Upper lobe of left lung (tissue), 6 donors: ENCODE measurements around the gene KCNA2. TPM values are rescaled to one million over a fixed set of nuclear protein-coding genes. Genes with fewer than 3 reads are reported as not detected.

ENCODE experiments used
- ATAC-seq, 2 donors: fragments of 200-7000 bp; cut with Tn5 transposase; one replicate each; pipeline ENCODE4 v1.9.1; 2022; ENCODE audit warnings: mild to moderate bottlenecking in 2 of 2, moderate library complexity in 2 of 2; ENCODE audit not compliant: low FRiP score in 2 of 2
- DNase-seq, 2 donors: peaks; one replicate each; pipeline ENCODE4 v3.0.0-alpha.2; 2019 to 2020
- H3K27ac ChIP-seq, 4 donors: fragments of 200-600 bp; sonication (generic); one replicate each; pipeline ENCODE4 v1.5.1; 2016 to 2019
- H3K27me3 ChIP-seq, 4 donors: fragments of 200-600 bp; sonication (generic); one replicate each; pipeline ENCODE4 v1.5.1; 2017 to 2019
- H3K36me3 ChIP-seq, 4 donors: fragments of 200-600 bp; sonication (generic); one replicate each; pipeline ENCODE4 v1.5.1; 2016 to 2019
- H3K4me1 ChIP-seq, 4 donors: fragments of 200-600 bp; sonication (generic); one replicate each; pipeline ENCODE4 v1.5.1; 2018 to 2019
- H3K4me3 ChIP-seq, 4 donors: fragments of 200-600 bp; sonication (generic); one replicate each; pipeline ENCODE4 v1.5.1; 2017 to 2019; ENCODE audit warnings: mild to moderate bottlenecking in 2 of 4, moderate library complexity in 1 of 4
- H3K9me3 ChIP-seq, 4 donors: fragments of 200-600 bp; sonication (generic); one replicate each; pipeline ENCODE4 v1.5.1; 2018 to 2019
- EP300 ChIP-seq, 4 donors: sonication (generic); formaldehyde crosslinking; IDR thresholded peaks; one replicate each; pipeline ENCODE4 v1.5.1; 2017; ENCODE audit warnings: antibody characterized with exemption in 4 of 4, control low read depth in 2 of 4
- POLR2A ChIP-seq, 4 donors: fragments of 450-650 bp; IDR thresholded peaks; one replicate each; pipeline ENCODE4 v1.5.1; 2016 to 2017; ENCODE audit warnings: antibody characterized with exemption in 4 of 4, mild to moderate bottlenecking in 2 of 4
- POLR2AphosphoS5 ChIP-seq, 2 donors: sonication (generic); formaldehyde crosslinking; IDR thresholded peaks; one replicate each; pipeline ENCODE4 v1.5.1; 2017; ENCODE audit warnings: antibody characterized with exemption in 2 of 2
- WGBS, 2 donors: methylation state at CpG; one replicate each; pipeline ENCODE4 v1.1.5; 2017 to 2018; 5-methylcytosine and 5-hydroxymethylcytosine counted together
- total RNA-seq, 6 donors: library from RNA; depleted of rRNA in 4 of 6; stranded (reverse); fragments of >200 nt in 4 of 6; gene quantifications; one replicate each; pipeline versions ENCODE4 v1.1.0 to v1.2.1, GENCODE V29; 2016 to 2021
- TF ChIP-seq, protein P1 (sequence below), 6 experiments: fragments of 450-650 bp in 4 of 6; fragments of 200-600 bp in 2 of 6; sonication (generic) in 2 of 6; IDR thresholded peaks; one replicate each; pipeline ENCODE4 v1.5.1; 2016 to 2019; ENCODE audit warnings: antibody characterized with exemption in 6 of 6
- donor health status: DM: no; HTN: no; CAD: no; lungs with moderate emphysema.
- donor health status: DM: no; HTN: yes; CAD: no; lungs with severe emphysema.

Gene KCNA2
- total RNA-seq, 6 donors from 2014 or later = under 0.01 to 0.77 (median 0.23) TPM

DNA sequence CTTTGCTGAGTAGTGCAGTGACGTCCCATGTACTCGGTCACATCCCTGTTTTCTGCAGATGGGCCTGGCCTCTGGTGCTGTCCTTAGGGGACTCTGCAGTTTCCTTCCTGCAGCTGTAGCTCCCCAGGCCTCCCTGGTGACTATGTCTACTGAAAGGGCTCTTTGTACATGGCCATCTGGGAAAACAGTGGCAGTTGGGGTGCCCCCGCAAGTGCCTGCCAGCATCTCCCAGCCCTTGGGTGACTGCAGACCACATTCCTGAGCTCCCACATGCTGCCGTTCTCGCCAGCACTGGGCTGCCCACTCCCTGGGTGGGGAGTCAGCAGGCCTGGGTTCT is 49.7 kb downstream of the KCNA2 start:
- 50 to 51% methylated on average over 1 to 5 of the region's 5 CpGs for WGBS, 2 donors
- Histone ChIP-seq H3K9me3 (no peaks in the 10 kb centered on the region), H3K4me3 (no peak overlapping the region), H3K27ac (no peak overlapping the region), H3K36me3 (no peaks in the 10 kb centered on the region), H3K4me1 (peaks cover 5 to 13% (median 10%) of the 10 kb centered on the region in 4 donors), H3K27me3 (peaks cover 0 to 8% (median 5%) of the 10 kb centered on the region in 4 donors)
- ATAC-seq (no peak), DNase-seq (no peak)
- TF ChIP-seq, protein P1, sequence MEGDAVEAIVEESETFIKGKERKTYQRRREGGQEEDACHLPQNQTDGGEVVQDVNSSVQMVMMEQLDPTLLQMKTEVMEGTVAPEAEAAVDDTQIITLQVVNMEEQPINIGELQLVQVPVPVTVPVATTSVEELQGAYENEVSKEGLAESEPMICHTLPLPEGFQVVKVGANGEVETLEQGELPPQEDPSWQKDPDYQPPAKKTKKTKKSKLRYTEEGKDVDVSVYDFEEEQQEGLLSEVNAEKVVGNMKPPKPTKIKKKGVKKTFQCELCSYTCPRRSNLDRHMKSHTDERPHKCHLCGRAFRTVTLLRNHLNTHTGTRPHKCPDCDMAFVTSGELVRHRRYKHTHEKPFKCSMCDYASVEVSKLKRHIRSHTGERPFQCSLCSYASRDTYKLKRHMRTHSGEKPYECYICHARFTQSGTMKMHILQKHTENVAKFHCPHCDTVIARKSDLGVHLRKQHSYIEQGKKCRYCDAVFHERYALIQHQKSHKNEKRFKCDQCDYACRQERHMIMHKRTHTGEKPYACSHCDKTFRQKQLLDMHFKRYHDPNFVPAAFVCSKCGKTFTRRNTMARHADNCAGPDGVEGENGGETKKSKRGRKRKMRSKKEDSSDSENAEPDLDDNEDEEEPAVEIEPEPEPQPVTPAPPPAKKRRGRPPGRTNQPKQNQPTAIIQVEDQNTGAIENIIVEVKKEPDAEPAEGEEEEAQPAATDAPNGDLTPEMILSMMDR (IDR thresholded peaks at IDR 0.05) = no peak
- TF ChIP-seq EP300 (IDR thresholded peaks at IDR 0.05) (no peak), POLR2A (IDR thresholded peaks at IDR 0.05) (no peak), POLR2AphosphoS5 (IDR thresholded peaks at IDR 0.05) (no peak)

DNA sequence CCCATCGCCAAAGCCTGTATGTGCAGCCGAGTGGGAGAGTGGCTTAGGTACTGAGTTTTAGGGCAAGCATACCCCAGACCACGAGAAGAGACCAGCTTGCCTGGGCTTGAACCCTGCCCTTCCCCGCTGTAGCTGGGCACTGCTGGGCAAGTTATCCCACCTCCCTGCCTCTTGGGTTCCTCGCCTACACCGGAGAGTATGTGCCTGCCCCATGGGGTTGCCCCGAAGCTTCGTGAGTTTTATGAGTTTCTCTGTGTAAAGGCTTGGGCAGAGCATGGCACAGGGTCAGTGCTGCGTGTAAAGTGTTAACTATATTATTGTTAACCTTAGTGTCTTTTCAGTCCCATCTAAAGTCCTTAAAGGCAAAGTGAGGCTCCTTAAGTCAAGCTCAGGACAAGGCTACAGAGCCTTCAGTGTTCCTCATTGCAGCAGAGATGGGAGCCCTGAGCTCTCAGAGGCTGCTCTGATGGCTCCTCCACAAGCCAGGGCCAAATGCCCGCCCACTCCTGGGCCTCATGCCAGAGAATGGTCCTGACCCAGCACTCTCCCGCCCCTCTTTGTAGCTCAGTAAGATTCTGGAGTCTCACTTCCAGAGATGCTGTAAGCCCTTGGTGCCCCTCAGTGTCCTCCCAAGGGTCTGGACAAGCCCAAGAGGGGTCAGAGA is 50.2 kb downstream of the KCNA2 start:
- H3K4me1 ChIP-seq = peaks cover 5 to 13% (median 10%) of the 10 kb centered on the region in 4 donors
- TF ChIP-seq POLR2AphosphoS5 (IDR thresholded peaks at IDR 0.05) (no peak), POLR2A (IDR thresholded peaks at IDR 0.05) (no peak), EP300 (IDR thresholded peaks at IDR 0.05) (no peak)
- TF ChIP-seq, protein P1 (IDR thresholded peaks at IDR 0.05) = no peak
- WGBS, 2 donors = 45 to 80% methylated on average over 6 to 11 of the region's 11 CpGs
- ATAC-seq (no peak), DNase-seq (no peak)
- H3K36me3 ChIP-seq = no peaks in the 10 kb centered on the region
- peaks cover 0 to 8% (median 5%) of the 10 kb centered on the region in 4 donors for H3K27me3 ChIP-seq
- peak overlapping the region in 2 of 4 donors; percentile 43 to 47 for H3K4me3 ChIP-seq
- H3K27ac ChIP-seq = no peak overlapping the region
- no peaks in the 10 kb centered on the region for H3K9me3 ChIP-seq

DNA sequence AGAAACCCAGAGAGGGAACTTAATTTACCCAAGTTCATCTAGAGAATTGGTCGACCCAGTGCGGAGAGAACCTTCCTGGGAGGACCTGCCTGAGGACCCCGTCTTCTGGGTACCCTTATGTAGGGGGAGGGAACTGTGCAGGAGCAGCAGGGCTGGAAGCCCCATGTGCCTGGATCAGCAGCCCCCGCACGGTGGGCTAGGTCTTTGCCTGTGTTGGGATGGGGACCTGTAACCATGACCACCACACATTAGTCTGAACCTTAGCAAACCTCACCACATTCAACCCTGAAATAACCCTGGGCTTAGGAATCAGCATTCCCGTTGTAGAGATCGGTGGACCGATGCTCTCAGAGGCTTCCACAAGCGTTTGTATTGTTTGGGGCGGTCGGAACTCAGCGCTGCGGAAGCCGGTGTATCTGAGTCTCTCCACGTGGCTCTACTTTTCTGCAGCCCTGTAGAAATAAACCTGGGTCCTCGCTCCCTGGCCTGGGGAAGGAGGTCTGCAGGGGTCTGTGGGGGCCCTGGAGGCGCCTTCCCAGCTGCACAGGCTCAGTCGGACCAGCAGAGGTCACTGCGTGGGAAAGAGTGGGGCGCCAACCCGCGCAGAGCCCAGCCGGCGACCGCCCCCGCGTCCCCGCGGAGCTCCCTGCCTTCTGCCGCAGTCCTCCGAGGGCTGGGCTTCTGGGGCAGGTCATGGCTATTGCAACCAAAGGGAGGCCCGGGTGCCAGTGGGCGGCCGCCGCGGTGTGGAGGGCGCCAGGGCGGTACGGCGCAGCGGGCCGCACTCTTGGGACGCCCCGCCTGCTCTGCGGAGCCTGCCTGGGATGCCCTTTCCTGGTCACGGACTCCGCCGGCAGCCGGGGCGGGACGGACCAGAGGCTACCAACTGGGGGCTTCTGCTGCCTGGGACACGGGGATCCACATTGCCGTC is 51.0 kb downstream of the KCNA2 start:
- Histone ChIP-seq H3K36me3 (no peaks in the 10 kb centered on the region), H3K27me3 (peaks cover 0 to 8% (median 5%) of the 10 kb centered on the region in 4 donors), H3K27ac (no peak overlapping the region), H3K9me3 (no peaks in the 10 kb centered on the region), H3K4me1 (peaks cover 5 to 13% (median 10%) of the 10 kb centered on the region in 4 donors), H3K4me3 (peak overlapping the region in 3 of 4 donors; percentile 22 to 47 (median 43))
- 13 to 54% methylated on average over 8 to 23 of the region's 53 CpGs for WGBS, 2 donors
- ATAC-seq (peak; percentile 68 to 87), DNase-seq (peak; percentile 41 to 92)
- TF ChIP-seq, protein P1 (IDR thresholded peaks at IDR 0.05) = peak; percentile 51 to 82 (median 66)
- TF ChIP-seq EP300 (IDR thresholded peaks at IDR 0.05) = no peak

DNA sequence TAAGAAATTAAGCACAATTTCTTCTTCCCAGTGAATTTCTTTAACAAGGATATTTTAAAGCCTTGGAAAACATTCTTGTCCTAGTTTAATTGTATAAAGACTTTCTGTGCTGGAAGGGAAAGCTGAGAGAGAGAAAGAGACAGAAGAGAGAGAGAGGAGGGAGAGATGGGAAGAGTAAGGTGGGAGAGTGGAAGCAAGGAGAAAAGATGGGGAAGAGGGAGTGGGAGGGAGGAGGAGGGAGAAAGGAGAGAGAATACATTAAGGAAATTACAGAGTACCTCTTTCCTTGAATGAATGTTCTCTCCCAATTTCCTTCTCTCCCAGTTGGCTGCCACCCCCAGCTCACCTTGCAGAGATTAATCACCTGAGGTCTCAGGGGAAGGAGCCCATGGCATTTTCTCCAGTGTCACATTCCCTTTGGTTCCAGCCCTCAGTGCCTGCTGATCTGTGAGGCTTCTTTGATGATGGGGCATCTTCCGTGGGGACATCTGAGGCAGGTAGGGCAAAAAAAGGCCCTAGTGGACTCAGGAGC is 54.8 kb downstream of the KCNA2 start:
- TF ChIP-seq POLR2AphosphoS5 (IDR thresholded peaks at IDR 0.05) = no peak
- no peaks in the 10 kb centered on the region for H3K9me3 ChIP-seq
- peaks cover 5 to 13% (median 10%) of the 10 kb centered on the region in 4 donors for H3K4me1 ChIP-seq
- DNase-seq = no peak
- WGBS, 2 donors = 81% methylated on average over 1 of the region's 1 CpG; no CpG with 5 or more reads in 1 of the 2 donors
- no peak for ATAC-seq
- peaks cover 0 to 8% (median 5%) of the 10 kb centered on the region in 4 donors for H3K27me3 ChIP-seq
- H3K27ac ChIP-seq = no peak overlapping the region
- no peak overlapping the region for H3K4me3 ChIP-seq
- H3K36me3 ChIP-seq = no peaks in the 10 kb centered on the region

DNA sequence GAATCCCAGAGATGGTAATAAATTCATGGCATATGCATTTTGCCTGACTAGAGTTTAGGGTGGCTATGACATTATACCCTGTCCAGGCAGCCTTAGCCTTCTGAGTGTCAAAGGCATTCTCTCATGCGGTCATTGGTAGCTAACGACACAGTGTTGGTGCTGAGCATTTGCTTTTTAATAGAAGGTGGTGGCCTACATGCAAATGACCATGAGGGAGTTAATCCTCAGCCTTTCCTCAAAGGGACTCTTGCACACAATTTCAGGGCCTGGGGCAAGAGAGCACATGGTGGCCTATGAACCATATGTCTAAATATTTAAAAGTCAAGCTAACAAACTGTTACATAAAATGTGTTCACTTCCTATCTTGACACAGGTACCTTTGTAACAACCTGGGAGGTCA is 56.3 kb downstream of the KCNA2 start:
- no peak overlapping the region for H3K27ac ChIP-seq
- ATAC-seq (no peak), DNase-seq (no peak)
- no peaks in the 10 kb centered on the region for H3K27me3 ChIP-seq
- no peak overlapping the region for H3K4me3 ChIP-seq
- peaks cover 0 to under 1% (median under 1%) of the 10 kb centered on the region in 4 donors for H3K4me1 ChIP-seq
- TF ChIP-seq EP300 (IDR thresholded peaks at IDR 0.05) = no peak
- no peak for TF ChIP-seq POLR2A (IDR thresholded peaks at IDR 0.05)
- TF ChIP-seq, protein P1 (IDR thresholded peaks at IDR 0.05) = no peak
- no peak for TF ChIP-seq POLR2AphosphoS5 (IDR thresholded peaks at IDR 0.05)
- 41 to 84% methylated on average over 2 of the region's 2 CpGs for WGBS, 2 donors
- H3K9me3 ChIP-seq = no peaks in the 10 kb centered on the region
- no peaks in the 10 kb centered on the region for H3K36me3 ChIP-seq
